Measurements from ENCODE around the gene KIRREL3.

Gene KIRREL3

DNA sequence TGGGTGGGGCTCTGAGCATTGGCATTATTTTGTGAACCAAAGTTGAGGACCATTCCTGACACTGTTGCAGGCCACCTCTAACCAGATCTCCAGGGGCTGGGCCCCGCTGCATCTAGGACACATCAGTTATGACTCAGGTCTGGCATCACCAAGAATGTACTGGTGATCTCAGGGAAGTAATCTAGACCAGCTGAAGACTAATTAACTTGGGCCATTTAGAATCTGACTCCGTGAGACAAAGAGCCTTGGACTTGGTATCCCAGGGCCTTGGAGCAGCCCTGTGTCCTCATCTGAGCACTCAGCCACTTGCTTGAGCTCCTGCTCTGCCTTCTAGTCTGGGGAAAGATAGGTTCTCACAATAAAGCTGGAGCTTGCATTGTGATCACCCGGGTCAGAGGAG, 200.6 kb downstream of the KIRREL3 start:
- H3K27ac ChIP-seq (replicated peaks) = no peak overlapping the region
- DNase-seq (ENCODE audit: low read depth in 1 of 2, low spot score in 1 of 2) = no peak
- H3K4me3 ChIP-seq (replicated peaks; ENCODE audit: insufficient read depth, low read length) = no peak overlapping the region

GRCh38 chr11:126797457-126798169, 203.0 kb downstream of the KIRREL3 start:
- Histone ChIP-seq H3K27ac (replicated peaks) (no peak overlapping the region), H3K27me3 (ENCODE audit: insufficient read depth, poor library complexity, severe bottlenecking) (no peaks in the 10 kb centered on the region), H3K4me3 (replicated peaks; ENCODE audit: insufficient read depth, low read length) (no peak overlapping the region)
- DNase-seq (ENCODE audit: low read depth in 1 of 2, low spot score in 1 of 2) = no peak
- no peak for TF ChIP-seq POLR2AphosphoS5 (IDR thresholded peaks at IDR 0.05; ENCODE audit: low read depth)

More for the DNA sequence above, 200.6 kb downstream of the KIRREL3 start:
- H3K27me3 ChIP-seq (ENCODE audit: insufficient read depth, poor library complexity, severe bottlenecking) = no peaks in the 10 kb centered on the region
- TF ChIP-seq, protein P1, sequence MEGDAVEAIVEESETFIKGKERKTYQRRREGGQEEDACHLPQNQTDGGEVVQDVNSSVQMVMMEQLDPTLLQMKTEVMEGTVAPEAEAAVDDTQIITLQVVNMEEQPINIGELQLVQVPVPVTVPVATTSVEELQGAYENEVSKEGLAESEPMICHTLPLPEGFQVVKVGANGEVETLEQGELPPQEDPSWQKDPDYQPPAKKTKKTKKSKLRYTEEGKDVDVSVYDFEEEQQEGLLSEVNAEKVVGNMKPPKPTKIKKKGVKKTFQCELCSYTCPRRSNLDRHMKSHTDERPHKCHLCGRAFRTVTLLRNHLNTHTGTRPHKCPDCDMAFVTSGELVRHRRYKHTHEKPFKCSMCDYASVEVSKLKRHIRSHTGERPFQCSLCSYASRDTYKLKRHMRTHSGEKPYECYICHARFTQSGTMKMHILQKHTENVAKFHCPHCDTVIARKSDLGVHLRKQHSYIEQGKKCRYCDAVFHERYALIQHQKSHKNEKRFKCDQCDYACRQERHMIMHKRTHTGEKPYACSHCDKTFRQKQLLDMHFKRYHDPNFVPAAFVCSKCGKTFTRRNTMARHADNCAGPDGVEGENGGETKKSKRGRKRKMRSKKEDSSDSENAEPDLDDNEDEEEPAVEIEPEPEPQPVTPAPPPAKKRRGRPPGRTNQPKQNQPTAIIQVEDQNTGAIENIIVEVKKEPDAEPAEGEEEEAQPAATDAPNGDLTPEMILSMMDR (IDR thresholded peaks at IDR 0.05; ENCODE audit: insufficient read depth, low read length) = no peak
- TF ChIP-seq POLR2AphosphoS5 (IDR thresholded peaks at IDR 0.05; ENCODE audit: low read depth) (no peak), GABPA (IDR thresholded peaks at IDR 0.05; ENCODE audit: low read depth) (no peak), SPI1 (IDR thresholded peaks at IDR 0.05; ENCODE audit: borderline replicate concordance, low read depth) (no peak)
- TF ChIP-seq, protein P2, sequence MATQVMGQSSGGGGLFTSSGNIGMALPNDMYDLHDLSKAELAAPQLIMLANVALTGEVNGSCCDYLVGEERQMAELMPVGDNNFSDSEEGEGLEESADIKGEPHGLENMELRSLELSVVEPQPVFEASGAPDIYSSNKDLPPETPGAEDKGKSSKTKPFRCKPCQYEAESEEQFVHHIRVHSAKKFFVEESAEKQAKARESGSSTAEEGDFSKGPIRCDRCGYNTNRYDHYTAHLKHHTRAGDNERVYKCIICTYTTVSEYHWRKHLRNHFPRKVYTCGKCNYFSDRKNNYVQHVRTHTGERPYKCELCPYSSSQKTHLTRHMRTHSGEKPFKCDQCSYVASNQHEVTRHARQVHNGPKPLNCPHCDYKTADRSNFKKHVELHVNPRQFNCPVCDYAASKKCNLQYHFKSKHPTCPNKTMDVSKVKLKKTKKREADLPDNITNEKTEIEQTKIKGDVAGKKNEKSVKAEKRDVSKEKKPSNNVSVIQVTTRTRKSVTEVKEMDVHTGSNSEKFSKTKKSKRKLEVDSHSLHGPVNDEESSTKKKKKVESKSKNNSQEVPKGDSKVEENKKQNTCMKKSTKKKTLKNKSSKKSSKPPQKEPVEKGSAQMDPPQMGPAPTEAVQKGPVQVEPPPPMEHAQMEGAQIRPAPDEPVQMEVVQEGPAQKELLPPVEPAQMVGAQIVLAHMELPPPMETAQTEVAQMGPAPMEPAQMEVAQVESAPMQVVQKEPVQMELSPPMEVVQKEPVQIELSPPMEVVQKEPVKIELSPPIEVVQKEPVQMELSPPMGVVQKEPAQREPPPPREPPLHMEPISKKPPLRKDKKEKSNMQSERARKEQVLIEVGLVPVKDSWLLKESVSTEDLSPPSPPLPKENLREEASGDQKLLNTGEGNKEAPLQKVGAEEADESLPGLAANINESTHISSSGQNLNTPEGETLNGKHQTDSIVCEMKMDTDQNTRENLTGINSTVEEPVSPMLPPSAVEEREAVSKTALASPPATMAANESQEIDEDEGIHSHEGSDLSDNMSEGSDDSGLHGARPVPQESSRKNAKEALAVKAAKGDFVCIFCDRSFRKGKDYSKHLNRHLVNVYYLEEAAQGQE (IDR thresholded peaks at IDR 0.05; ENCODE audit: insufficient replicate concordance, low read depth) = no peak

DNA sequence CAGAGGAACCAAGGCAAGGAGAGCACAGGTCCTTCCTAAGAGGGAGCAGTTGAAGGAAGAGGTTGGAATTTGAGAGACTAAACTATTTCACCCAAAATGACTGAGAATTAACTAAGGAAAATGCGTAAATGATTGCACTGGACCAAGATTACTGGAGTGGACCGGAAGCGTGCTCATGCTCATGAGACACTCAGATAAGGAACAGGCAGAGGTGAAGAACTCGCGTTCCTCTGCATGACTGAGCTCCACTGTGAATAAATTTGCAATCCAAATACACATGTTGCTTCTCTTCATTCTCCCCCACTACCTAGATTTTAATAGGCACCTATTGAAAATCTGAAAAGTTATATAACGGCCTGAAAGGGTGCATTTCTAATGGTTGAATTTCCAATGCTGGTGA, 207.0 kb downstream of the KIRREL3 start:
- Histone ChIP-seq H3K27ac (replicated peaks) (no peak overlapping the region), H3K4me3 (replicated peaks; ENCODE audit: insufficient read depth, low read length) (no peak overlapping the region), H3K27me3 (ENCODE audit: insufficient read depth, poor library complexity, severe bottlenecking) (no peaks in the 10 kb centered on the region)
- DNase-seq (ENCODE audit: low read depth in 1 of 2, low spot score in 1 of 2) = no peak
- TF ChIP-seq POLR2AphosphoS5 (IDR thresholded peaks at IDR 0.05; ENCODE audit: low read depth) (no peak), SPI1 (IDR thresholded peaks at IDR 0.05; ENCODE audit: borderline replicate concordance, low read depth) (no peak), GABPA (IDR thresholded peaks at IDR 0.05; ENCODE audit: low read depth) (no peak)
- TF ChIP-seq, protein P2 (IDR thresholded peaks at IDR 0.05; ENCODE audit: insufficient replicate concordance, low read depth) = no peak
- TF ChIP-seq, protein P1 (IDR thresholded peaks at IDR 0.05; ENCODE audit: insufficient read depth, low read length) = no peak

GRCh38 chr11:126791991-126792390, 208.6 kb downstream of the KIRREL3 start:
- TF ChIP-seq GABPA (IDR thresholded peaks at IDR 0.05; ENCODE audit: low read depth) = no peak
- TF ChIP-seq, protein P1 (IDR thresholded peaks at IDR 0.05; ENCODE audit: insufficient read depth, low read length) = no peak
- TF ChIP-seq POLR2AphosphoS5 (IDR thresholded peaks at IDR 0.05; ENCODE audit: low read depth) = no peak
- no peak for TF ChIP-seq SPI1 (IDR thresholded peaks at IDR 0.05; ENCODE audit: borderline replicate concordance, low read depth)
- TF ChIP-seq, protein P2 (IDR thresholded peaks at IDR 0.05; ENCODE audit: insufficient replicate concordance, low read depth) = no peak
- no peaks in the 10 kb centered on the region for H3K27me3 ChIP-seq (ENCODE audit: insufficient read depth, poor library complexity, severe bottlenecking)
- H3K4me3 ChIP-seq (replicated peaks; ENCODE audit: insufficient read depth, low read length) = no peak overlapping the region
- H3K27ac ChIP-seq (replicated peaks) = no peak overlapping the region
- no peak for DNase-seq (ENCODE audit: low read depth in 1 of 2, low spot score in 1 of 2)

Measured in HL-60 (cell line).